HG02642 (cell line): ENCODE results near the gene MAPT.
"Not testable (repeated sequence)": the region's sequence is repeated elsewhere in the genome, so short reads cannot be mapped to it uniquely, and the experiment has no call there.

Source experiments
- ATAC-seq: cut with Tn5 transposase; IDR thresholded peaks from one replicate; pipeline ENCODE4 v1.9.1; 2021; ENCODE audit warnings: mild to moderate bottlenecking; ENCODE audit not compliant: unreplicated experiment, poor library complexity

The MAPT gene

DNA sequence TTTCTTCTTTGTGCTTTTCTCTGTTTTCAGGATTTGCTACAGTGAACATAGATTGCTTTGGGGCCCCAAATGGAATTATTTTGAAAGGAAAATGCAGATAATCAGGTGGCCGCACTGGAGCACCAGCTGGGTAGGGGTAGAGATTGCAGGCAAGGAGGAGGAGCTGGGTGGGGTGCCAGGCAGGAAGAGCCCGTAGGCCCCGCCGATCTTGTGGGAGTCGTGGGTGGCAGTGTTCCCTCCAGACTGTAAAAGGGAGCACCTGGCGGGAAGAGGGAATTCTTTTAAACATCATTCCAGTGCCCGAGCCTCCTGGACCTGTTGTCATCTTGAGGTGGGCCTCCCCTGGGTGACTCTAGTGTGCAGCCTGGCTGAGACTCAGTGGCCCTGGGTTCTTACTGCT, 105.9 kb downstream of the MAPT start:
- ATAC-seq, result no peak

DNA sequence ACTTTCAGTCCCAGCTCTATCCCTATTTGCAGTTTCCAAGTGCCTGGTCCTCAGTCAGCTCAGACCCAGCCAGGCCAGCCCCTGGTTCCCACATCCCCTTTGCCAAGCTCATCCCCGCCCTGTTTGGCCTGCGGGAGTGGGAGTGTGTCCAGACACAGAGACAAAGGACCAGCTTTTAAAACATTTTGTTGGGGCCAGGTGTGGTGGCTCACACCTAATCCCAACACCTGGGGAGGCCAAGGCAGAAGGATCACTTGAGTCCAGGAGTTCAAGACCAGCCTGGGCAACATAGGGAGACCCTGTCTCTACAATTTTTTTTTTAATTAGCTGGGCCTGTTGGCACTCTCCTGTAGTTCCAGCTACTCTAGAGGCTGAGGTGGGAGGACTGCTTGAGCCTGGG, 106.4 kb downstream of the MAPT start:
- ATAC-seq, result no peak

DNA sequence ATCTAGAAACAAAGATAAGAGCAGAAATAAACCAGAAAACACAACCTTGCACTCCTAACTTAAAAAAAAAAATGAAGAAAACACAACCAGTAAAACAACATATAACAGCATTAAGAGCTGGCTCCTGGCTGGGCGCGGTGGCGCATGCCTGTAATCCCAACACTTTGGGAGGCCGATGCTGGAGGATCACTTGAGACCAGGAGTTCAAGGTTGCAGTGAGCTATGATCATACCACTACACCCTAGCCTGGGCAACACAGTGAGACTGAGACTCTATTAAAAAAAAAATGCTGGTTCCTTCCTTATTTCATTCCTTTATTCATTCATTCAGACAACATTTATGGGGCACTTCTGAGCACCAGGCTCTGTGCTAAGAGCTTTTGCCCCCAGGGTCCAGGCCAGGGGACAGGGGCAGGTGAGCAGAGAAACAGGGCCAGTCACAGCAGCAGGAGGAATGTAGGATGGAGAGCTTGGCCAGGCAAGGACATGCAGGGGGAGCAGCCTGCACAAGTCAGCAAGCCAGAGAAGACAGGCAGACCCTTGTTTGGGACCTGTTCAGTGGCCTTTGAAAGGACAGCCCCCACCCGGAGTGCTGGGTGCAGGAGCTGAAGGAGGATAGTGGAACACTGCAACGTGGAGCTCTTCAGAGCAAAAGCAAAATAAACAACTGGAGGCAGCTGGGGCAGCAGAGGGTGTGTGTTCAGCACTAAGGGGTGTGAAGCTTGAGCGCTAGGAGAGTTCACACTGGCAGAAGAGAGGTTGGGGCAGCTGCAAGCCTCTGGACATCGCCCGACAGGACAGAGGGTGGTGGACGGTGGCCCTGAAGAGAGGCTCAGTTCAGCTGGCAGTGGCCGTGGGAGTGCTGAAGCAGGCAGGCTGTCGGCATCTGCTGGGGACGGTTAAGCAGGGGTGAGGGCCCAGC, 107.3 kb downstream of the MAPT start:
- ATAC-seq, result no peak

DNA sequence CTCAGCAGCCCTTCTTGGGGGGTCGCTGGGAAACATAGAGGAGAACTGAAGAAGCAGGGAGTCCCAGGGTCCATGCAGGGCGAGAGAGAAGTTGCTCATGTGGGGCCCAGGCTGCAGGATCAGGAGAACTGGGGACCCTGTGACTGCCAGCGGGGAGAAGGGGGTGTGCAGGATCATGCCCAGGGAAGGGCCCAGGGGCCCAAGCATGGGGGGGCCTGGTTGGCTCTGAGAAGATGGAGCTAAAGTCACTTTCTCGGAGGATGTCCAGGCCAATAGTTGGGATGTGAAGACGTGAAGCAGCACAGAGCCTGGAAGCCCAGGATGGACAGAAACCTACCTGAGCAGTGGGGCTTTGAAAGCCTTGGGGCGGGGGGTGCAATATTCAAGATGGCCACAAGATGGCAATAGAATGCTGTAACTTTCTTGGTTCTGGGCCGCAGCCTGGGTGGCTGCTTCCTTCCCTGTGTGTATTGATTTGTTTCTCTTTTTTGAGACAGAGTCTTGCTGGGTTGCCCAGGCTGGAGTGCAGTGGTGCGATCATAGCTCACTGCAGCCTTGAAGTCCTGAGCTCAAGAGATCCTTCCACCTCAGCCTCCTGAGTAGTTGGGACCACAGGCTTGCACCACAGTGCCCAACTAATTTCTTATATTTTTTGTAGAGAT, 108.1 kb downstream of the MAPT start:
- ATAC-seq, result peak; percentile 61

DNA sequence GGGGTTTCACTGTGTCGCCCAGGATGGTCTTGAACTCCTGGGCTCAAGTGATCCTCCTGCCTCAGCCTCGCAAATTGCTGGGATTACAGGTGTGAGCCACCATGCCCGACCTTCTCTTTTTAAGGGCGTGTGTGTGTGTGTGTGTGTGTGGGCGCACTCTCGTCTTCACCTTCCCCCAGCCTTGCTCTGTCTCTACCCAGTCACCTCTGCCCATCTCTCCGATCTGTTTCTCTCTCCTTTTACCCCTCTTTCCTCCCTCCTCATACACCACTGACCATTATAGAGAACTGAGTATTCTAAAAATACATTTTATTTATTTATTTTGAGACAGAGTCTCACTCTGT, 108.6 kb downstream of the MAPT start:
- no peak for ATAC-seq

DNA sequence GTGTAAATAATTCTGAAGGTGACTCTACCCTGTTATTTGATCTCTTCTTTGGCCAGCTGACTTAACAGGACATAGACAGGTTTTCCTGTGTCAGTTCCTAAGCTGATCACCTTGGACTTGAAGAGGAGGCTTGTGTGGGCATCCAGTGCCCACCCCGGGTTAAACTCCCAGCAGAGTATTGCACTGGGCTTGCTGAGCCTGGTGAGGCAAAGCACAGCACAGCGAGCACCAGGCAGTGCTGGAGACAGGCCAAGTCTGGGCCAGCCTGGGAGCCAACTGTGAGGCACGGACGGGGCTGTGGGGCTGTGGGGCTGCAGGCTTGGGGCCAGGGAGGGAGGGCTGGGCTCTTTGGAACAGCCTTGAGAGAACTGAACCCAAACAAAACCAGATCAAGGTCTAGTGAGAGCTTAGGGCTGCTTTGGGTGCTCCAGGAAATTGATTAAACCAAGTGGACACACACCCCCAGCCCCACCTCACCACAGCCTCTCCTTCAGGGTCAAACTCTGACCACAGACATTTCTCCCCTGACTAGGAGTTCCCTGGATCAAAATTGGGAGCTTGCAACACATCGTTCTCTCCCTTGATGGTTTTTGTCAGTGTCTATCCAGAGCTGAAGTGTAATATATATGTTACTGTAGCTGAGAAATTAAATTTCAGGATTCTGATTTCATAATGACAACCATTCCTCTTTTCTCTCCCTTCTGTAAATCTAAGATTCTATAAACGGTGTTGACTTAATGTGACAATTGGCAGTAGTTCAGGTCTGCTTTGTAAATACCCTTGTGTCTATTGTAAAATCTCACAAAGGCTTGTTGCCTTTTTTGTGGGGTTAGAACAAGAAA, 109.8 kb downstream of the MAPT start:
- no peak for ATAC-seq

DNA sequence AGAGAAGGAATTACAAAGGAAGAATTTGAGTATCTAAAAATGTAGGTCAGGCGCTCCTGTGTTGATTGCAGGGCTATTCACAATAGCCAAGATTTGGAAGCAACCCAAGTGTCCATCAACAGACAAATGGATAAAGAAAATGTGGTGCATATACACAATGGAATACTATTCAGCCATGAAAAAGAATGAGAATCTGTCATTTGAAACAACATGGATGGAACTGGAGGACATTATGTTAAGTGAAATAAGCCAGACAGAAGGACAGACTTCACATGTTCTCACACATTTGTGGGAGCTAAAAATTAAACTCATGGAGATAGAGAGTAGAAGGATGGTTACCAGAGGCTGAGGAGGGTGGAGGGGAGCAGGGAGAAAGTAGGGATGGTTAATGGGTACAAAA, 111.7 kb downstream of the MAPT start:
- not testable (repeated sequence) for ATAC-seq

DNA sequence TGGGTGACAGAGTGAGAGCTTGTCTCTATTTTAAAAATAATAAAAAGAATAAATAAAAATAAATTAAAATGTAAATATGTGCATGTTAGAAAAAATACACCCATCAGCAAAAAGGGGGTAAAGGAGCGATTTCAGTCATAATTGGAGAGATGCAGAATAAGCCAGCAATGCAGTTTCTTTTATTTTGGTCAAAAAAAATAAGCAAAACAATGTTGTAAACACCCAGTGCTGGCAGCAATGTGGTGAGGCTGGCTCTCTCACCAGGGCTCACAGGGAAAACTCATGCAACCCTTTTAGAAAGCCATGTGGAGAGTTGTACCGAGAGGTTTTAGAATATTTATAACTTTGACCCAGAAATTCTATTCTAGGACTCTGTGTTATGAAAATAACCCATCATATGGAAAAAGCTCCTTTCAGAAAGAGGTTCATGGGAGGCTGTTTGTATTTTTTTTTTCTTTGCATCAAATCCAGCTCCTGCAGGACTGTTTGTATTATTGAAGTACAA, 113.2 kb downstream of the MAPT start:
- no peak for ATAC-seq

DNA sequence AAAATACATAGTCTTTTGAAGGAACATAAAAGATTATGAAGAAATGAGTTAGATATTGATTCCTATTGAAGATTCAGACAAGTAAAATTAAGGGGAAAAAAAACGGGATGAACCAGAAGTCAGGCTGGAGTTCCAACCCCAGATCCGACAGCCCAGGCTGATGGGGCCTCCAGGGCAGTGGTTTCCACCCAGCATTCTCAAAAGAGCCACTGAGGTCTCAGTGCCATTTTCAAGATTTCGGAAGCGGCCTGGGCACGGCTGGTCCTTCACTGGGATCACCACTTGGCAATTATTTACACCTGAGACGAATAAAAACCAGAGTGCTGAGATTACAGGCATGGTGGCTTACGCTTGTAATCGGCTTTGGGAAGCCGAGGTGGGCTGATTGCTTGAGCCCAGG, 114.2 kb downstream of the MAPT start:
- no peak for ATAC-seq

DNA sequence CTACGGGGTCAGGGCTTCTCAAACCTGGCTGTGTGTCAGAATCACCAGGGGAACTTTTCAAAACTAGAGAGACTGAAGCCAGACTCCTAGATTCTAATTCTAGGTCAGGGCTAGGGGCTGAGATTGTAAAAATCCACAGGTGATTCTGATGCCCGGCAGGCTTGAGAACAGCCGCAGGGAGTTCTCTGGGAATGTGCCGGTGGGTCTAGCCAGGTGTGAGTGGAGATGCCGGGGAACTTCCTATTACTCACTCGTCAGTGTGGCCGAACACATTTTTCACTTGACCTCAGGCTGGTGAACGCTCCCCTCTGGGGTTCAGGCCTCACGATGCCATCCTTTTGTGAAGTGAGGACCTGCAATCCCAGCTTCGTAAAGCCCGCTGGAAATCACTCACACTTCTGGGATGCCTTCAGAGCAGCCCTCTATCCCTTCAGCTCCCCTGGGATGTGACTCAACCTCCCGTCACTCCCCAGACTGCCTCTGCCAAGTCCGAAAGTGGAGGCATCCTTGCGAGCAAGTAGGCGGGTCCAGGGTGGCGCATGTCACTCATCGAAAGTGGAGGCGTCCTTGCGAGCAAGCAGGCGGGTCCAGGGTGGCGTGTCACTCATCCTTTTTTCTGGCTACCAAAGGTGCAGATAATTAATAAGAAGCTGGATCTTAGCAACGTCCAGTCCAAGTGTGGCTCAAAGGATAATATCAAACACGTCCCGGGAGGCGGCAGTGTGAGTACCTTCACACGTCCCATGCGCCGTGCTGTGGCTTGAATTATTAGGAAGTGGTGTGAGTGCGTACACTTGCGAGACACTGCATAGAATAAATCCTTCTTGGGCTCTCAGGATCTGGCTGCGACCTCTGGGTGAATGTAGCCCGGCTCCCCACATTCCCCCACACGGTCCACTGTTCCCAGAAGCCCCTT, 115.6 kb downstream of the MAPT start:
- ATAC-seq, result no peak

DNA sequence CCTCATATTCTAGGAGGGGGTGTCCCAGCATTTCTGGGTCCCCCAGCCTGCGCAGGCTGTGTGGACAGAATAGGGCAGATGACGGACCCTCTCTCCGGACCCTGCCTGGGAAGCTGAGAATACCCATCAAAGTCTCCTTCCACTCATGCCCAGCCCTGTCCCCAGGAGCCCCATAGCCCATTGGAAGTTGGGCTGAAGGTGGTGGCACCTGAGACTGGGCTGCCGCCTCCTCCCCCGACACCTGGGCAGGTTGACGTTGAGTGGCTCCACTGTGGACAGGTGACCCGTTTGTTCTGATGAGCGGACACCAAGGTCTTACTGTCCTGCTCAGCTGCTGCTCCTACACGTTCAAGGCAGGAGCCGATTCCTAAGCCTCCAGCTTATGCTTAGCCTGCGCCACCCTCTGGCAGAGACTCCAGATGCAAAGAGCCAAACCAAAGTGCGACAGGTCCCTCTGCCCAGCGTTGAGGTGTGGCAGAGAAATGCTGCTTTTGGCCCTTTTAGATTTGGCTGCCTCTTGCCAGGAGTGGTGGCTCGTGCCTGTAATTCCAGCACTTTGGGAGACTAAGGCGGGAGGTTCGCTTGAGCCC, 116.3 kb downstream of the MAPT start:
- ATAC-seq, result no peak

DNA sequence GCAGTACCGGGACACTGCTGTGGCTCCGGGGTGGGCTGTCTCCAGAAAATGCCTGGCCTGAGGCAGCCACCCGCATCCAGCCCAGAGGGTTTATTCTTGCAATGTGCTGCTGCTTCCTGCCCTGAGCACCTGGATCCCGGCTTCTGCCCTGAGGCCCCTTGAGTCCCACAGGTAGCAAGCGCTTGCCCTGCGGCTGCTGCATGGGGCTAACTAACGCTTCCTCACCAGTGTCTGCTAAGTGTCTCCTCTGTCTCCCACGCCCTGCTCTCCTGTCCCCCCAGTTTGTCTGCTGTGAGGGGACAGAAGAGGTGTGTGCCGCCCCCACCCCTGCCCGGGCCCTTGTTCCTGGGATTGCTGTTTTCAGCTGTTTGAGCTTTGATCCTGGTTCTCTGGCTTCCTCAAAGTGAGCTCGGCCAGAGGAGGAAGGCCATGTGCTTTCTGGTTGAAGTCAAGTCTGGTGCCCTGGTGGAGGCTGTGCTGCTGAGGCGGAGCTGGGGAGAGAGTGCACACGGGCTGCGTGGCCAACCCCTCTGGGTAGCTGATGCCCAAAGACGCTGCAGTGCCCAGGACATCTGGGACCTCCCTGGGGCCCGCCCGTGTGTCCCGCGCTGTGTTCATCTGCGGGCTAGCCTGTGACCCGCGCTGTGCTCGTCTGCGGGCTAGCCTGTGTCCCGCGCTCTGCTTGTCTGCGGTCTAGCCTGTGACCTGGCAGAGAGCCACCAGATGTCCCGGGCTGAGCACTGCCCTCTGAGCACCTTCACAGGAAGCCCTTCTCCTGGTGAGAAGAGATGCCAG, 117.6 kb downstream of the MAPT start:
- ATAC-seq, result no peak

DNA sequence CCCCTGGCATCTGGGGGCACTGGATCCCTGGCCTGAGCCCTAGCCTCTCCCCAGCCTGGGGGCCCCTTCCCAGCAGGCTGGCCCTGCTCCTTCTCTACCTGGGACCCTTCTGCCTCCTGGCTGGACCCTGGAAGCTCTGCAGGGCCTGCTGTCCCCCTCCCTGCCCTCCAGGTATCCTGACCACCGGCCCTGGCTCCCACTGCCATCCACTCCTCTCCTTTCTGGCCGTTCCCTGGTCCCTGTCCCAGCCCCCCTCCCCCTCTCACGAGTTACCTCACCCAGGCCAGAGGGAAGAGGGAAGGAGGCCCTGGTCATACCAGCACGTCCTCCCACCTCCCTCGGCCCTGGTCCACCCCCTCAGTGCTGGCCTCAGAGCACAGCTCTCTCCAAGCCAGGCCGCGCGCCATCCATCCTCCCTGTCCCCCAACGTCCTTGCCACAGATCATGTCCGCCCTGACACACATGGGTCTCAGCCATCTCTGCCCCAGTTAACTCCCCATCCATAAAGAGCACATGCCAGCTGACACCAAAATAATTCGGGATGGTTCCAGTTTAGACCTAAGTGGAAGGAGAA, 118.2 kb downstream of the MAPT start:
- ATAC-seq, result no peak

DNA sequence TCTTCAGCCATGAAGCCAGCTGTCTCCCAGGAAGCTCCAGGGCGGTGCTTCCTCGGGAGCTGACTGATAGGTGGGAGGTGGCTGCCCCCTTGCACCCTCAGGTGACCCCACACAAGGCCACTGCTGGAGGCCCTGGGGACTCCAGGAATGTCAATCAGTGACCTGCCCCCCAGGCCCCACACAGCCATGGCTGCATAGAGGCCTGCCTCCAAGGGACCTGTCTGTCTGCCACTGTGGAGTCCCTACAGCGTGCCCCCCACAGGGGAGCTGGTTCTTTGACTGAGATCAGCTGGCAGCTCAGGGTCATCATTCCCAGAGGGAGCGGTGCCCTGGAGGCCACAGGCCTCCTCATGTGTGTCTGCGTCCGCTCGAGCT, 118.8 kb downstream of the MAPT start:
- ATAC-seq, result no peak

DNA sequence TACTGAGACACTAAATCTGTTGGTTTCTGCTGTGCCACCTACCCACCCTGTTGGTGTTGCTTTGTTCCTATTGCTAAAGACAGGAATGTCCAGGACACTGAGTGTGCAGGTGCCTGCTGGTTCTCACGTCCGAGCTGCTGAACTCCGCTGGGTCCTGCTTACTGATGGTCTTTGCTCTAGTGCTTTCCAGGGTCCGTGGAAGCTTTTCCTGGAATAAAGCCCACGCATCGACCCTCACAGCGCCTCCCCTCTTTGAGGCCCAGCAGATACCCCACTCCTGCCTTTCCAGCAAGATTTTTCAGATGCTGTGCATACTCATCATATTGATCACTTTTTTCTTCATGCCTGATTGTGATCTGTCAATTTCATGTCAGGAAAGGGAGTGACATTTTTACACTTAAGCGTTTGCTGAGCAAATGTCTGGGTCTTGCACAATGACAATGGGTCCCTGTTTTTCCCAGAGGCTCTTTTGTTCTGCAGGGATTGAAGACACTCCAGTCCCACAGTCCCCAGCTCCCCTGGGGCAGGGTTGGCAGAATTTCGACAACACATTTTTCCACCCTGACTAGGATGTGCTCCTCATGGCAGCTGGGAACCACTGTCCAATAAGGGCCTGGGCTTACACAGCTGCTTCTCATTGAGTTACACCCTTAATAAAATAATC, 119.3 kb downstream of the MAPT start:
- ATAC-seq, result no peak

DNA sequence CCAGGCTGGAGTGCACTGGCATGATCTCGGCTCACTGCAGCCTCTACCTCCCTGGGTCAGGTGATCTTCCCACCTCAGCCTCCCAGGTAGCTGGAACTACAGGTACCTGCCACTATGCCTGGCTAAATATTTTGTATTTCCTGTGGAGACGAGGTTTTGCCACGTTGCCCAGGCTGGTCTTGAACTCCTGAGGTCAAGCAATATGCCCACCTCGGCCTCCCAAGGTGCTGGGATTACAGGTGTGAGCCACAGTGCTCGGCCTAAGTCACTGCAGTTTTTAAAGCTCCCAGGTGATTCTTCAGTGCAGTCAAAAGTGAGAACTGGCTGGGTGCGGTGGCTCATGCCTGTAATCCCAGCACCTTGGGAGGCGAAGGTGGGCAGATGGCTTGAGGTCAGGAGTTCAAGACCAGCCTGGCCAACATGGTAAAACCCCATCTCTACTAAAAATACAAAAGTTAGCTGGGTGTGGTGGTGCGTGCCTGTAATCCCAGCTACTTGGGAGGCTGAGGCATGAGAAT, 125.1 kb downstream of the MAPT start:
- not testable (repeated sequence) for ATAC-seq

DNA sequence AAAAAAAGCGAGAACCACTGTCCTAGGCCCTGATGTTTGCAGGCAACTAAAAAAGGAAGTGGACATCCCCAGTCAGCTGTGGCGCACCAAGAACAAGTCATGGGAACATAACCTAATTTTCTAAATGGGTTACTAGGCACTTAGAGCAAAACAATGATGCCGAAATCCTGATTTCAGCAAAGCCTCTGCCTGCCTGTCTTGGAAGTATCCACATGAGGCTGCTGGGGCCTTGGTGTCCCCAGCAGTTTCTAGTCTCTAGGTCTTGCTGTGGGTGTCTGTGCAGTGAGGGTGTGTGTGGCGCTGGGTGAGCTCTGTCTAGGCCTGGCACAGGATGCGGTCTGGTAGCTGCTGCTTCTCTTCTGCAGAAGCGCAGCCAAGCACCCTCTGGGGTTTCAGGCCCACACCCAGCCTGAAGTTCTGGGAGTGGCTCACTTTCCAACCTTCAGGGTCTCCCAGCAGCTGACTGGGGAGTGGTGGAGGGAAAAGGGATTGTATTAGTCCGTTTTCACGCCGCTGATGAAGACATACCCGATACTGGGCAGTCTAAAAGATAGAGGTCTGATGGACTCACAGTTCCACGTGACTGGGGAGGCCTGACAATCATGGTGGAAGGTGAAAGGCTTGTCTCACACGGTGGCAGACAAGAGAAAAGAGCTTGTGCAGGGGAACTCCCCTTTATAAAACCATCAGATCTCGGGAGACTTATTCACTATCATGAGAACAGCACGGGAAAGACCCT, 125.8 kb downstream of the MAPT start:
- no peak for ATAC-seq
